Heart right ventricle (tissue), 16 donors: ENCODE data around the gene HMGN2. TPM values are rescaled to one million over a fixed set of nuclear protein-coding genes. Genes with fewer than 3 reads are reported as not detected.
A peak's percentile ranks its signal among the peaks of the same experiment; 100 is the strongest.

Source experiments
- ATAC-seq, 8 donors: fragments of 200-7000 bp; cut with Tn5 transposase; one replicate each; pipeline ENCODE4 v1.9.1; 2020; ENCODE audit warnings: mild to moderate bottlenecking in 8 of 8, moderate library complexity in 8 of 8, moderate number of reproducible peaks in 1 of 8
- DNase-seq, 2 donors: peaks; one replicate each; pipeline ENCODE4 v3.0.0-alpha.2; 2020
- H3K27ac ChIP-seq, 10 donors: fragments of 200-600 bp; sonication (generic) in 2 of 10; one replicate each; pipeline versions ENCODE4 v1.5.0 to v1.8.0; 2020 to 2022; ENCODE audit warnings: mild to moderate bottlenecking in 3 of 10
- H3K27me3 ChIP-seq, 7 donors: fragments of 200-600 bp; one replicate each; pipeline ENCODE4 v1.8.0; 2021 to 2022; ENCODE audit warnings: mild to moderate bottlenecking in 2 of 7
- H3K36me3 ChIP-seq, 9 donors: fragments of 200-600 bp; sonication (generic) in 1 of 9; one replicate each; pipeline versions ENCODE4 v1.5.0 to v1.8.0; 2020 to 2022; ENCODE audit warnings: mild to moderate bottlenecking in 2 of 9
- H3K4me1 ChIP-seq, 9 donors: fragments of 200-600 bp; sonication (generic) in 1 of 9; one replicate each; pipeline versions ENCODE4 v1.5.0 to v1.8.0; 2020 to 2022; ENCODE audit warnings: mild to moderate bottlenecking in 4 of 9
- H3K4me3 ChIP-seq, 10 donors: fragments of 200-600 bp; sonication (generic) in 2 of 10; one replicate each; pipeline versions ENCODE4 v1.5.0 to v1.8.0; 2020 to 2022; ENCODE audit warnings: mild to moderate bottlenecking in 7 of 10, moderate library complexity in 2 of 10
- H3K9me3 ChIP-seq, 11 donors: fragments of 200-600 bp in 10 of 11; sonication (generic) in 2 of 11; one replicate each; pipeline versions ENCODE4 v1.5.0 to v1.8.0; 2013 to 2022; ENCODE audit warnings: mild to moderate bottlenecking in 2 of 11, control low read depth in 1 of 11, moderate library complexity in 1 of 11
- CTCF ChIP-seq, 9 donors: fragments of 200-600 bp; sonication (generic) in 2 of 9; IDR thresholded peaks; one replicate each; pipeline versions ENCODE4 v1.5.0 to v1.8.0; 2021 to 2022; ENCODE audit warnings: antibody characterized with exemption in 9 of 9, mild to moderate bottlenecking in 5 of 9, moderate library complexity in 1 of 9
- WGBS, 2 donors: extraction: QIAGEN DNeasy Blood & Tissue Kit; methylation state at CpG; one replicate each; pipeline ENCODE4 v1.1.7; 2013; ENCODE audit warnings: inconsistent platforms in 1 of 2; 5-methylcytosine and 5-hydroxymethylcytosine counted together
- intact Hi-C, 10 donors: fragments of 100-400 bp; cut with DNase I; formaldehyde crosslinking; loops; one replicate each; pipeline versions ENCODE4 v1.11.1 to v1.14.2; 2022
- polyA plus RNA-seq, 2 donors: library from polyadenylated mRNA; stranded (reverse); fragments of 200-250 nt; gene quantifications; one replicate each; pipeline ENCODE4 v1.2.3, GENCODE V29; 2013
- total RNA-seq, 10 donors: library from RNA; stranded (reverse); fragmentation: NEBNext Ultra II Directional in 3 of 10; extraction: Animal tissue kit (Norgen Biotek cat#: 25700) in 3 of 10; gene quantifications; one replicate each; pipeline versions ENCODE4 v1.2.1 to v1.2.4, GENCODE V29; 2021 to 2023
- donor health status: Arrhythmogenic right ventricular cardiomyopathy.
- donor health status: ischemic (EF 13 %, LVEDD 7.1; RV severe dilation, severe dysfunction).
- donor health status: healthy with polysubstance abuse.
- donor health status: DM: no; HTN: yes; CAD: no.
- donor health status: DM: no; HTN: no; CAD: no.
- donor health status: ischemic (EF 25% LVEDD 6.9; RV normal size, moderate dysfunction).
- donor health status: ischemic (EF 25% LVEDD 5.7; RV mildly dilated, moderate dysfunction).
- donor health status: healthy.
- donor health status: DM: yes; HTN: yes; CAD: no.
- donor health status: Ischemic cardiomyopathy.
- donor health status: ischemic (EF 35%, LVEDD 5.7; RV mildly dilated, moderate dysfunction).
- donor health status: nonischemic (EF 11% LVEDD 7.7; RV severe dilation, severe dysfunction).
- donor health status: DM: yes; HTN: yes; CAD: no.
- donor health status: PGD.
- donor health status: ischemic (EF 29% LVEDD 5.4; RV normal size, mild dysfunction).
- donor health status: nonischemic (EF 23%, LVEDD 6.1; RV moderate dilation, normal function).

The HMGN2 gene
- total and polyA plus RNA-seq, 12 donors, result 104 to 221 (median 206) TPM

GRCh38 chr1:26449868-26450267 lies 22.4 kb upstream of the HMGN2 start:
- H3K27ac ChIP-seq, result no peak overlapping the region
- no peaks in the 10 kb centered on the region for H3K27me3 ChIP-seq
- peaks cover 0 to 99% (median 40%) of the 10 kb centered on the region in 9 donors for H3K36me3 ChIP-seq
- WGBS, 2 donors, result 94 to 95% methylated on average over 3 of the region's 3 CpGs
- TF ChIP-seq CTCF (IDR thresholded peaks at IDR 0.05), result no peak
- H3K4me1 ChIP-seq, result no peaks in the 10 kb centered on the region
- H3K4me3 ChIP-seq, result no peak overlapping the region
- no peaks in the 10 kb centered on the region for H3K9me3 ChIP-seq
- intact Hi-C loops, result no loop called here
- ATAC-seq, result no peak
- DNase-seq, result no peak

GRCh38 chr1:26450908-26451307 lies 21.3 kb upstream of the HMGN2 start:
- ATAC-seq (no peak), DNase-seq (no peak)
- WGBS, 2 donors, result 92 to 96% methylated on average over 3 of the region's 3 CpGs
- peaks cover 0 to 99% (median 30%) of the 10 kb centered on the region in 9 donors for H3K36me3 ChIP-seq
- no peak overlapping the region for H3K4me3 ChIP-seq
- TF ChIP-seq CTCF (IDR thresholded peaks at IDR 0.05), result no peak
- intact Hi-C loops, result no loop called here
- no peak overlapping the region for H3K27ac ChIP-seq
- no peaks in the 10 kb centered on the region for H3K4me1 ChIP-seq
- H3K27me3 ChIP-seq, result no peaks in the 10 kb centered on the region
- H3K9me3 ChIP-seq, result no peaks in the 10 kb centered on the region

- H3K4me1 ChIP-seq, result no peaks in the 10 kb centered on the region
- intact Hi-C loops, result no loop called here
- ATAC-seq (no peak), DNase-seq (no peak)
- H3K4me3 ChIP-seq, result no peak overlapping the region
- H3K9me3 ChIP-seq, result no peaks in the 10 kb centered on the region
- WGBS, 2 donors, result 94 to 98% methylated on average over 5 of the region's 5 CpGs
- no peak overlapping the region for H3K27ac ChIP-seq
- H3K27me3 ChIP-seq, result no peaks in the 10 kb centered on the region
- no peak for TF ChIP-seq CTCF (IDR thresholded peaks at IDR 0.05)
- peaks cover 0 to 99% (median 24%) of the 10 kb centered on the region in 9 donors for H3K36me3 ChIP-seq
These were observed 19.6 kb upstream of the HMGN2 start for GRCh38 chr1:26452459-26453183.

- Histone ChIP-seq H3K27ac (peak overlapping the region in 8 of 10 donors; percentile 14 to 81 (median 66)), H3K4me3 (no peak overlapping the region), H3K4me1 (peaks cover 0 to 17% (median 0%) of the 10 kb centered on the region in 9 donors), H3K27me3 (no peaks in the 10 kb centered on the region), H3K9me3 (no peaks in the 10 kb centered on the region), H3K36me3 (peaks cover 0 to 100% (median 38%) of the 10 kb centered on the region in 9 donors)
- DNase-seq, result no peak
- ATAC-seq, result peak in 6 of 8 donors; percentile 14 to 56 (median 37)
- intact Hi-C loops, result no loop called here
- 47 to 65% methylated on average over 1 of the region's 1 CpG for WGBS, 2 donors
- TF ChIP-seq CTCF (IDR thresholded peaks at IDR 0.05), result no peak
These were observed 13.1 kb upstream of the HMGN2 start for GRCh38 chr1:26459148-26459547.
